ENCODE measurements around the gene FAM234A.
"Not testable (repeated sequence)": the region's sequence is repeated elsewhere in the genome, so short reads cannot be mapped to it uniquely, and the experiment has no call there.

The FAM234A gene

DNA sequence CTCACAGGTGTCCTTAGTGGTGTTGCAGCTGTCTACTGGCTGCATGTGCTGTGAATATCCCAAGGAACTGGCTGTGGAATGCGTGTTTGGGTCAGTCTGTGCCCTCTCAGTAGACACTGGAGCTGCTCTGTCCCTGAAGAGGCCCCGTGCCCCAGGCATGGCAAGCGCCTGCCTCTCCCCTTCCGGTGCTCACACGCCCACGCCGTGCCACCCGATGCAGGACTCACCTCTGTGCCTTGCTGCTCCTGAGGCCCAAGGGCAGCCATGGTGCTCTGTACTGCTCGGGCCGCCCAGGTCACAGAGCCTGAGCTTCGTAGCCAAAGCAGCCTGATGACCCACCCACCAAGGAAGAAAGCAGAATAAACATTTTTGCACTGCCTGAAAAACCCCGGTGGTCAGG lies 31.1 kb downstream of the FAM234A start:
- DNase-seq (ENCODE audit: low read depth): no peak

DNA sequence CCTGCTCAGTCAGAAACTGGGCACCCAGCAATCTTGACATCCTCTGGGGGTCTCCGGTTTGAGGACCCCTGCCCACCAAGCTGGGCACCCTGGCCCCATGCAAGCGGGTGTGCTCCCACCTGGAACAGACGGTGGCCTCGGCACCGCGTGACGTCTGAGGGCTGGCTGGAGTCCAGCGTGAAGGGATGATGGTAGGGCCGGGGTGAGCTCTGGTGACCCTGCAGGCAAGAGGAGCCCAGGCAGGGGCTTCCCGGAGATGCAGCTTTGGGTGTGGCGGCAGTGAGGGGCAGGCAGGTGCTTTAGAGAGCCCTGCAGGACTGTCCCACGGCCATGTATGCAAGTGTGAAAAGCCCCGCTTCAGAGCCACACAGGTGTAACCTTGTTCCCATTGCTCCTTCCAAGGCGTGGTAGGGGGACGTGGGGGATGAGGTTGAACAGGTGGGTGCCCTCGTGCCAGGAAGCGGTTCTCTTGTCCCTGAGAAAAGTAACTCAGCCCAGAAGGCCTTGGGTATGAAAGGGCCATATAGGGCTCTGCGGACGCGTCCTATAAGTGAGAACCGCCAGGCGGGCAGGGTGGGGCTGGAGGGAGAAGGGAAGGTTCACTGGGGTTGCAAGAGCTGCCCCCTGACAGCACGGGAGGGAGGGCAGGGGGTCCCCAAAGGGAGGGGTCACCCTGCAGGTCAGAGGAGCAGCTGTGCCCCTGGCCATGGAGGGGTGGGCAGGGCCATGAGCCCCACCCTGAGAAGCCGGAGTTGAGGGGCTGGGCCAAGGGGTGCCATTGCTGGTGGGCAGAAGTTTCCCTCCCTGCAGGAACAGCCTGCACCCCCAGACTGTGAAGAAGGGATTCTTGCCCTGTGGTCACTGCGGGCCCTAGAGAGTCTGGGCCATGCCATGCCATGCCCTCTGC lies 31.9 kb downstream of the FAM234A start:
- DNase-seq (ENCODE audit: low read depth): no peak

DNA sequence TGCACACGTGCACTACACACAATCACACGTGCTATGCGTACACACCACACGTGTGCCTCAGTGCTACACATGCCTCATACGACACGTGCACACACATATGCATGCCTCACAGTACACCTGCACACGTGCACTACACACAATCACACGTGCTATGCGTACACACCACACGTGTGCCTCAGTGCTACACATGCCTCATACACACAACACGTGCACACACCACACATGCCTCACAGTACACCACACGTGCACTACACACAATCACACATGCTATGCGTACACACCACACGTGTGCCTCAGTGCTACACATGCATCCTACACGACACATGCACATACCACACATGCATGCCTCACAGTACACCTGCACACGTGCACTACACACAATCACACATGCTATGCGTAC lies 32.9 kb downstream of the FAM234A start:
- DNase-seq (ENCODE audit: low read depth): not testable (repeated sequence)

DNA sequence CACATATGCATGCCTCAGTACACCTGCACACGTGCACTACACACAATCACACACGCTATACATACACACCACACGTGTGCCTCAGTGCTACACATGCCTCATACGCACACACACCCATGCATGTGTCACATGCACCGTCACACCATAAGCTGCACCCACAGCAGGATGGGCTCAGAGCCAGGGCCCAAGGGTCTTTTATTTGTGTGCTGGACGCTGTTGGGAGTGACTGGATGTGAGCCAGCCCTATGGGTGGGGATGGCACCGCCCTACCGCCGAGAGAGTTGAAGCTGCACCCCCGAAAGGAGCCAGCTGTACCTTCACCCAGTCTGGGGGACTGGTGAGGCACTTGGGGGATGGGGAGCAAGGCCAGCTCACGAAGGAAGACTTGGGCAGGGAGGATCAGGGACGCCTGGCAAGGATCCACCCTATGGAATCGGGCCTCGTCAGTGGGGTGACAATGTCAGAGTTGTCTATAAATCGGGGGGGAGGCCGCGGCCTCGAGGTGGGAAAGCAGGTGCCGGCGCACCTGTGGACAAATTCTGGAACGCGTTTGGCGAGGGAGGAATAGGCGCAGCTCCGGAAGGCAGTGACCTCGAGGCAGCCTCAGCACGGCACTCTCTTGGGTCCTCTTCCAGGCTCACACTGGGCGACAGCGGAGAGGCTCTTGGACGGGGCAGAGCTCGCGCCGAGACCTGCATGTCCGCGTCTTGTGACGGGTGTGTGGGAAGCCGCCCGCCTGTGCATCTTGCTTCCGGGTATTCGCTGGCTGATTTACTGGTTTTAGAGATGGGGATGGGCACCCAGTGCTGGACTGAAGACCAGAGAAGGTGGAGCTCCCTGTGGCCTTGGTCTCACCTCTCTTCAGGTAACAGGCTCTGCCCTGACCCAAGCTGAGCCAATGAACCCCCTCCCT lies 33.8 kb downstream of the FAM234A start:
- no peak for DNase-seq (ENCODE audit: low read depth)

DNA sequence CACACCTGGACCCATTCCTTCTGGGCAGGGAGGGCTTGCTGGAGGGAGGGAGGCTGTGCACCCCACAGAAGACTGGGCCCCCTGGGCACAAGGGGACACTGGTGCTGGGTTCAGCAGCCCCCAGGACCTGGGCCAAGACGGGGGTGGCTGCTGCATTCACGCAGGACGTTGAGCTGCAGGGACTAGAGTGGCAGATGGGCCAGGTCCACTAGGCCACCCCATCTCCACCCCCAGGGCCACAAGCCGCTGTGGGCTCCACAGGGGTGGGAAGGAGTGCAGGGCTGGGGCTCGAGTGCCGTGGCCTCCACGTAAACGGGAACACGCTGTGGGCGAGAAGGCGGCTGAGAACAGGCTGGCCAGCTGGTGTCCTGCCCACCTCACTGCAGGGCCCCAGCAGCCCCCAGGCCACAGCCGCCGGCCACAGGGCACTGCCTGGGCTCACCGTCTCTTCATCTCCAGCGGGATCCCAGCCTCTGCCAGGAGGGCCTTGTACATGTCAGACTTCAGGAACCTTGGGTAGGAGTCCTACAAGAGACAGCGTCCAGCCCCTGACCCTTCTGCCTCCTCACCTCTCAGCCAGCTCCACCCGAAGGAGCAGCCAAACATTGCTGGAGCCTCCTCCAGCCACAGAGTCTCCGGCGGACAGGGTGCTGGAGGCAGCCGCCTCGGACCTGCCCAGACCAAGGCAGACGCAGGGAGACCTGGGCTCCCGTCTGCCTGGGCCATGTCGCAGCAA lies 34.6 kb downstream of the FAM234A start:
- DNase-seq (ENCODE audit: low read depth): no peak

DNA sequence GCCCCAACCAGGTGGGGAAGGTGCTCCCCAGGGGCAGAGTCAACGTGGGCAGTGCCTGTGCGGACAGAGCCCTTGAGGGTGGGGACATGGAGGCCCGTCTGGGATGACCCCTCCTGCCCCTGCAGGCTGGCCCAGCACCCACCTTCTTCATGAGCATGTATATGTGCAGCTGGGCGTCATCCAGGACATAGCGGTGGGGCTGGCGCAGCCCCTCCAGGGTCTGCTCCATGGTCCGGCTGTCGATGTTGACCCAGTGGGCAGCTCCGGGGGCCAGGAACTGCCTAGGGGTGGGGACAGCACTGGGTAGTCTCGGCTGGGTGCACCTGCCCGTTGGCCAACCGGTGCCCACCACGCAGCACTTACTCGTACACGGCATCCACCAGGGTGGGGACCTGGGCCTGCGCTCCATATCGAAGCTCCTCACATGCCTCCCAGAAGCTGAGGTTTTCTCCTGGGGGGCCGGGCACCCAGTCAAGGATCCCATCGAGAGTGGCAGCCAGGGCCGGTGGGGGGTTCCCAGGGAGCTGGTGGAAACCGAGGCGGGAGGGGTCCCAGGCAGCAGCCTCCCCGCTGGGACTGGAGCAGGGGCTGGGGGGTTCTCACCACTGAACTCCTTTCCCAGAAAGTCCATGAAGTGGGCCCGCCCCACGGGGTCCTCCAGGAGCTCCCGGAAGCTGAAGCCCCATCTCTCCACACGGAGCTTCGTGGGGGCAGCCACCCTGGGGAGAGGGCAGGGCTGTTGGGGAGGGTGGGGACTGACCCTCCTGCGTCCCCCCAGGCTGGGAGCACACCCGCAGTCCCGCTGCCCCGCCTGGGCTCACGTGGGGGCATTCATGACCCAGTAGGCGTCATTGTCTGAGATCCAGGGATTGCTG lies 36.0 kb downstream of the FAM234A start:
- no peak for DNase-seq (ENCODE audit: low read depth)

DNA sequence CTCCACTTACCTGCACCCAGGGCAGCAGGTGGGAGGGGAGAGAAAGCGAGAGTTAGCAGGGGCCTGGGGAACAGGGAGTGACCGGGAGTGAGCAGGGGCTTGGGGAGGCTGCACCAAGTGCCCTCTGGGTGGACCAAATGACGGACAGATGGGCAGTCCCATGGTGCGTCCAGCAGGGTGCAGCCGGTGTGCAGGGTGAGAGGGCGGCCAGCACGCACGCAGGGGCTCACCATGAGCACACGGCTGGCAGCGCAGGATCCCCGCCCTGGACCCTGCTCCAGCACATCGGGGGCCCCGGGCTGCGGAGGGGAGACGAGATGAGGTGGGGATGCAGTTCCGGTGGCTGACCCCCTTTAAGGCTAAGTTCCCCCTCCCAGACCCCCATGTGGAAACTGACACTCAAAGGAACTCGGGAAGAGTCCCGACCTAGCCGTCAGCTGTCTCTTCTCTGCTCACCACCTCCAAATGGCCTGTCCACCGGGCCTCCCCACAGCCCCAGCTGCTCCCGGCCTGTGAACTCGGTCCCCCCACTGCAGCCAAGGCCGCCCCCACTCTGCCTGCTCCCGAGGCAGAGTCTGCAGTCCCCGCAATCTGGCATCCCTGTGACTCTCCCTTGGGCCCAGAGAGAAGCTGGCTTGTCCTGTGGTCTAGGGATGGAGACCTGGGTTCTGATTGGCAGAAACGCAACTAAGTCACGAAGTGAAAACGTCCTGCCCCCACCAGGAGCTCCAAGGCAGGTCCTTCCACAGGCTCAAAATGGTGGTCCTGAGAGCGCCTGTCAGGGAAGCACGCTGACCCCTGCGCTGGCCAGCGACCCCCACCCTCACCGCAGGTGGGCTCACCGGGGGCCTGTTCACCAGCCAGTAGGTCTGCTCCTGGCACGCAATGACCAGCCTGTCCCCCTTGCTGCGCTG lies 38.3 kb downstream of the FAM234A start:
- DNase-seq (ENCODE audit: low read depth): no peak

DNA sequence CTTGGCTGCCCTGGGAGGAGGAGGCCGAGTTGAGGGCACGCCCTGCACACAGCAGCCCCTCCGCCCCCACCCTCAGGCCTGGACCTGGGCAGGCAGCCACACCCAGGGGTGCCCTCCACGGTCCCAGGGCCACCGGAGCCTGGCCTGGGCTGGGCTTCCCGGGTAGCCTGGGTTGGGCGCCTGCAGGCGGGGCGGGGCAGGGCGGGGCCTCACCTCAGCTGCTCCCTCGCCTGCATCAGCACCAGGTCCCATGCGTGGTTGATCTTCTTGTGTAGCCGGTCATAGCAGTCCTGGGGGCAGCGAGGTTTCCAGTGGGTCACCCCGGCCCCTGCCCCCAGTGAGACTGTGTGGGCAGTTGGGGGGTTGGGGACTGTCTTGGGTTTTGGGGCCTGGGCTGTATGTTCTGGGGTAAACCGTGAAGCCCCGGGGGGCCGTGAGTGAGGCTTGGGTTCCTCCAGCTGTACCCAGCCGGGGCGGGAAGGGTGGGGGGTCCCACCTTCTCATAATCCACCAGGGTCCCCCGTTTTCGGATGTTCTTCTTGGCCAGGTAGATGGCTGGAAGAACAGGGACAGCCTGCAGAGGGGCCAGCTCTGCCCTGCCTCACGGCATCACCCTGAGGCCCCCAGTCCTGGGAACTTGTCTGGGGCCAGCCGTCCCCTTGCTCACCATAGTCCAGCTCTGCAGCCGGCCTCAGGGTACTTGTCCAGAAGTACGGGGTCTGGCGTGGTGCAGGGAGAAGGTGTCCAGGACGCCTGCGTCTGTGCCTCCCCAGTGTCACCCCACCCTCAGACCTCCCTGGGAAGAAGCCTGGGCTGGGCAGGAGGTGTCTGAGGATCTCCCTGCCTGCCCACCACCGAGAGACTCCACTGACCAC lies 39.2 kb downstream of the FAM234A start:
- DNase-seq (ENCODE audit: low read depth): no peak

DNA sequence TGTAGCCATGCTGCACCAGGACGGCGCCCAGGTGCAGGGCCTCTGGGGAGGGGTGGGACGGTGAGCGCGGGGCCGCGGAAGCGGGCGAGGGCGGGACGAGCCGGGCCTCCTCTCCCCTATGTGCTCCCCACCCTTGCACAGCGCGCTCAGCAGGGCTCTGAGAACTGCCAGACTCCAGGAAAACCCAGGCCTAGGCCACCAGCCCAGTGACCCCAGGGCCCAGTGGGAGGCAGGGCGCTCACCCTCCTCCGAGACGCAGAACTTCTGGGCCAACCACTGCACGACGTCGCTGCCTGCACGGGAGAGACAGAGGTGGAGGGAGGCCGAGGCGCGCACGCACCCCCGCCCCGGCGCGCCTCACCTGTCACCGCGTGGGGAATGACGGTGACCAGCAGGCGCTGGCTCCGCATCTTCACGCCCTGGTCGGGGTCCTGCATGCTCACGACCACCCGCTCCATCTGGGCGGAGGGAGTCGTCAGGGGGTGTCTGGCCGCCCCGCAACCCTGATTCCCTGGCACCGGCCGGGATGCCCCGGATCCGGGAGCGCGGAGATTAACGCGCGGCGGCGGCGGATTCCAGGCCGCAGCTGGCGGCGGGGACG lies 40.5 kb downstream of the FAM234A start:
- DNase-seq (ENCODE audit: low read depth): no peak

DNA sequence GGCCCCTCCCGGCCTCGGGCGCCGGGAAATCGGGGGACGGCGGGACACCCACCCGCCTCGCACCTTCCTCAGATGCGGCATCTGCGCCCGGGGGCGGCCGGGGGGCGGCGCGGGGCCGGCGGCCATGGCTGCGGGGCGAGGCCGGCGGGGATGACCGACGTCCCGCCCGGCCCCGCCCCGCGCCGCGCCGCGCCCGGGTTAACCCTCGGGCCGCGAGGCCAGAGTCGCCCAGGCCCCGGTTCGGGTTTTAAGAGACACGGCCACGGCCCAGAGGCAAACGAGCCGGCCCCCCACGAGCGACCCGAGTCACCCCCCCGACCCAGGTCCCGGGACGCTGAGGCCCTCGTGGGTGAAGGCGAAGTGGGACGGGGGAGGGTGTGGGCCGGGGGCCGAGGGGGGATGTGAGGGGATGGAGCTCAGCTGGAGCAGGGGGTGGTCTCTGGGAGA lies 41.2 kb downstream of the FAM234A start, which contains the start of gene RGS11:
RGS11 (minus strand) TSS at position 159 of the 447 bp plus-strand sequence; CDS start at position 126, 33 bp downstream.
- DNase-seq (ENCODE audit: low read depth): no peak

DNA sequence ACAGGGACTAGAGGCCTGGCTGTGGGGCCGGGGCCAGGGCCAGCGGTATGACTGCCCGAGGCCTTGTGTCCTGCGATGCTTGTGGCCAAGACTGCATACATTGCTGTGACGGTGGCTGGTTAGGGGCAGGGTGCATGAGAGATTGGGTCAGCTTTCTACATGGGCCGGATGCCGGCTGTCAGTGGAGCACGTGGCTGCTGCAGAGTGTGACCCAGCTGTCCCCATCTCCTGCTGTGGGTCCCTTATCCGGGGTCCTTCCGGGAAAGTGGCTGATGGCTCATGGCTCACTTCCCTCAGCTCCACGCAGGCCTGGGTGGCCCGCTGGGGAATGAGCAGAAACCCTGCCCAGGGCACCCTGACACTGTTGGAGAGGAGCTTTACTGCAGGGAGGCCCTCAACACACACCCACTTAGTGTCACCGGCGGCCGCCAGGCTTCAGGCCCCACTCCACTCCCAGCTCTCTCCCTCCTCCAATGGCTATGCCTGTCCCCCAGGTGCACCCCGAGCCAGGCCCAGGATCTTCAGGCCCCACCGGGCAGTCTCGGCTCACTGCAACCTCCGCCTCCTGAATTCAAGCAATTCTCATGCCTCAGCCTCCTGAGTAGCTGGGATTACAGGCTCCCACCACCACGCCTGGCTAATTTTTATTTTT lies 41.9 kb downstream of the FAM234A start:
- DNase-seq (ENCODE audit: low read depth): no peak

DNA sequence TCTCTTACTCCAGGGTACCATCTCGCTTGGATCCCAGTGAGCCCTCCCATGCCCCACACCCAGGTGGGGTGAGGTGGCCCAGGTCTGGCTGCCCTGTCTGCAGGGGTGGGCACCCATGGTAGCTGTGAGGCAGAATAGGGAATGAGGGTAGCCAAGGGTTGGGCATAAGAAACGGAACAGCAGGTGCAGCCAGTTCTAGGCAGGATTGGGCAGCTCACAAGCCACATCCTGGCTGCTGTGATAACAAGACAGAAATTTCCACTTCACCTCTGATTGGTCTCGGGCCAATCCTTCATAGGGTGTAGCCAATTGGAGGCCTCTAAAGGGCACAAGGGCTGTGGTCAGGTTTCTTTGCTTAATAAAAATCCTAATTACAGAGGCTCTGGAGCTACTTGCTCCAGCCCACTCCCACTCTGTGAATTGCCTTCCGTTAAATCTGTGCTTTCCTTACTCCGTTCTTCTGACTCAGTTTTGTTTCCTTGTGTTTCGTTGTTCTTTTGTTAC lies 44.3 kb downstream of the FAM234A start:
- no peak for DNase-seq (ENCODE audit: low read depth)

DNA sequence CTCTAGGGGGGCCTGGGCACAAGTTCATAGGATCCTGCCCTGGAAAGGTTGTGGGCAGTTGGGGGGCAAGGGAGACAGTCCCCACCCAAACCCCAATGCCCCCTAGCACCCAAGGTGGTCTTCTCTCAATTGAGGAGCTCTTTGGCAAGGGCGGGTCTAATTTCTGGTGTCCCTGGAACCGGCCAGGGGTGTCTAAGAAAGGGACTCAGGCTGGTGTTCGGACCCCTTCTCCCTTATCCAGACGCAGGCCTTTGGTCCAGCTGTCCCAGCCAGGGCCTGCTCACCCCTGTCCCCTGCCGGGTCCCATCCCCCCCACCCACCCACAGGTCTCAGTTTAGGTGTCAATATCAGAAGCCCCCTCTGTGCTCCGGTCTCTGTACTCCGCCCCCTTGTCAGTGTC lies 44.9 kb downstream of the FAM234A start:
- DNase-seq (ENCODE audit: low read depth): no peak

DNA sequence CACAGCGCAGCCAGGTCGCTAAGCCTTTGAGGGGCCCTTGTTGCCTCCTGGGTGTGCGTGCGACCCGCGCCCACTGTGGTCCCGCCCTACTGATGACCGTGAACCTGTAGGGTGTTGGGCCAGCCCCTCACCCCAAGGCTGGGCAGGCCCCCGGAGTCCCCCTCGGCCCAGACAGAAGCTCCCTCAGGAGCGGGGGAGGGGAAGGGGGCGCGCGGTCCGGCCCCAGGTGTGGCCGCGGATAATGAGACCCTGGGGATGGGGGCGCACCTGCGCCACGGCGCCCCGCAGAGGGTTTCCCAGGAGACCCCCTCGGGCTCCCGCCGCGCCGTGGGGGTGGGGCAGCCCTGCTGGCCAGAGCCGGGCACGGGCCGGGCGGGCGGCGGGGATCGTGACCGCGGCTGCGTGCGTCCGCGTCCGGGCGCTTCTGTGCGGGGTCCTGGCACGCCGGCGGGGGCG lies 45.4 kb downstream of the FAM234A start:
- no peak for DNase-seq (ENCODE audit: low read depth)

DNA sequence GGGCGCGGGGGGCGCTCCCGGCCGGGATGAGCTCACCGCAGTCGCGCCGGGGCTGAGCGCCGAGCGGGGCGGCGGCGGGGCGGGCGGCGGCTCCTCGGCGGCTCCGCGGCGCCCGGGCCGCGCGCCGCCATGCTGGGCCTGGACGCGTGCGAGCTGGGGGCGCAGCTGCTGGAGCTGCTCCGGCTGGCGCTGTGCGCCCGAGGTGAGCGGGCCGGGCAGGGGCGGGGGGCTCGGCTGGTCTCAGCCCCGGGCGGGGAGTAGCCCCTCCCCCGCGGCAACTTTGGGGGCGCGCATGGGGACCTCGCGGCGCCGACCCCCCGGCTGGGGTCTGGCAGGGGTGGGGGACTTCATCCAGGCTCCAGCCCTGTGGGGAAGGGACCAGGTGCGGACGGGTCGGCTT lies 45.9 kb downstream of the FAM234A start, which contains the start of gene ARHGDIG:
ARHGDIG (plus strand) TSS at position 40 of the 400 bp plus-strand sequence; CDS start at position 130, 90 bp downstream.
- DNase-seq (ENCODE audit: low read depth): no peak

DNA sequence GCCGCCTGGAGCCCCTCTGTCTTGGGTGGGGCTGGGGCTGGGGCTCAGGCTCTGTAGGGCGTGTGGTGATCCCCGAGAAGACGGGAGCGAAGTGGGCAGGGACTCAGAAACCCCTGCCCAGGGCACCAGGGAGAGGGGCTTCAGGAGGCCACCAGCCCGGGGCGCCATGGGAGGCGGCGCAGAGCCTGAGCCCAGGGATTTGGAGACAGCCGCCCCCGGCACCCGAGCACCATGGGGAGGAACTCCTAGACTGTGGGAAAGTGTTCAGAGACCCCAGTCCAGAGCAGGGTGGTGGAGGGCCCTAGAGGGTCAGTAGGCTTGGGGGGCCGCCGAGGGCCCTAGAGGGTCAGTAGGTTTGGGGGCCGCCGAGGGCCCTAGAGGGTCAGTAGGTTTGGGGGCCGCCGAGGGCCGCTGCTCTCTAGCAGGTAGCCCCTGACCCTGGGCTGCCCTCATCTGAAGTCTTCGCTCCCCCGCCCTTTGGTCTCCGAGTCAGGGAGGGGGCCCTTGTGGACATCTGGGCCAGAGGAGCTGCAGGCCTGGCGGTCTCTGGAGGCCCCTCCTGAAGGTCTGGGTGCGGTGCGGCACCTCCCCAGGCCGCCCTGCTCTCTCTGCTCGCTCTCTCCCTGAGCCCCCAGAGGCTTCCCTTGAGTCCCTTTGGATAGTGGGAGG lies 46.5 kb downstream of the FAM234A start:
- DNase-seq (ENCODE audit: low read depth): no peak

Measured in stimulated activated CD8-positive, alpha-beta memory T cell treated with anti-CD3 and anti-CD28 coated beads, Interleukin-15, amount 100 ng/mL, for 24 hours (primary cell).